HepG2 (cell line): ENCODE data around the gene PGC. TPM values are rescaled to one million over a fixed set of nuclear protein-coding genes. Genes with fewer than 3 reads are reported as not detected.

ENCODE experiments used
- BRCA1 ChIP-seq: sonication (generic); formaldehyde crosslinking; IDR thresholded peaks from 2 replicates; pipeline ENCODE4 v1.4.0; 2020; ENCODE audit warnings: missing genetic modification reagents
- FOXM1 ChIP-seq: sonication (generic); formaldehyde crosslinking; IDR thresholded peaks from 2 replicates; pipeline ENCODE4 v1.5.0; 2020; ENCODE audit warnings: missing genetic modification reagents
- GTF2F1 ChIP-seq: fragments of 150-350 bp; IDR thresholded peaks from 2 replicates; pipeline ENCODE4 v1.6.1; 2014; ENCODE audit warnings: low read length
- HDAC6 ChIP-seq: fragments of 200-600 bp; sonication (generic); IDR thresholded peaks from 2 replicates; pipeline ENCODE4 v1.7.0; 2017; ENCODE audit warnings: mild to moderate bottlenecking, antibody characterized with exemption, low read length, low read depth
- HOXA3 ChIP-seq: sonication (generic); formaldehyde crosslinking; IDR thresholded peaks from 2 replicates; pipeline ENCODE4 v1.5.0; 2020; ENCODE audit warnings: missing genetic modification reagents
- MXD3 ChIP-seq: IDR thresholded peaks from 2 replicates; pipeline ENCODE4 v1.6.1; 2016; ENCODE audit warnings: mild to moderate bottlenecking, missing biosample characterization, missing genetic modification reagents
- NR2C2 ChIP-seq: sonication (generic); formaldehyde crosslinking; IDR thresholded peaks from 2 replicates; pipeline ENCODE4 v1.4.0; 2020; ENCODE audit warnings: missing genetic modification reagents, mild to moderate bottlenecking, moderate library complexity, borderline replicate concordance
- ONECUT2 ChIP-seq: sonication (generic); formaldehyde crosslinking; IDR thresholded peaks from 2 replicates; pipeline ENCODE4 v1.4.0; 2020; ENCODE audit warnings: missing genetic modification reagents
- PCBP1 ChIP-seq: fragments of 200-400 bp; formaldehyde crosslinking; IDR thresholded peaks from 2 replicates; pipeline ENCODE4 v1.6.1; 2017; ENCODE audit warnings: mild to moderate bottlenecking, low read depth, low read length, borderline replicate concordance
- RXRB ChIP-seq: IDR thresholded peaks from 2 replicates; pipeline ENCODE4 v1.6.1; 2016; ENCODE audit warnings: borderline replicate concordance, missing genetic modification reagents, missing compliant biosample characterization
- SIX1 ChIP-seq: sonication (generic); formaldehyde crosslinking; IDR thresholded peaks from 2 replicates; pipeline ENCODE4 v1.4.0; 2020; ENCODE audit warnings: missing genetic modification reagents, borderline replicate concordance
- SP2 ChIP-seq: sonication (generic); formaldehyde crosslinking; IDR thresholded peaks from 2 replicates; pipeline ENCODE4 v1.5.1; 2020; ENCODE audit warnings: mild to moderate bottlenecking, missing genetic modification reagents
- ZFP36L1 ChIP-seq: sonication (generic); formaldehyde crosslinking; IDR thresholded peaks from 2 replicates; pipeline ENCODE4 v1.8.0; 2022; ENCODE audit warnings: mild to moderate bottlenecking, missing genetic modification reagents, moderate library complexity
- ZNF574 ChIP-seq: sonication (generic); formaldehyde crosslinking; IDR thresholded peaks from 2 replicates; pipeline ENCODE4 v1.4.0; 2020; ENCODE audit warnings: missing genetic modification reagents
- ZNF605 ChIP-seq: sonication (generic); formaldehyde crosslinking; IDR thresholded peaks from 2 replicates; pipeline ENCODE4 v1.8.0; 2022; ENCODE audit warnings: mild to moderate bottlenecking, missing genetic modification reagents
- ZNF775 ChIP-seq: sonication (generic); formaldehyde crosslinking; IDR thresholded peaks from 2 replicates; pipeline ENCODE4 v1.4.0; 2020; ENCODE audit warnings: missing genetic modification reagents, mild to moderate bottlenecking, moderate library complexity, borderline replicate concordance
- ZNF816 ChIP-seq: sonication (generic); formaldehyde crosslinking; IDR thresholded peaks from 2 replicates; pipeline ENCODE4 v1.8.0; 2022; ENCODE audit warnings: missing genetic modification reagents, mild to moderate bottlenecking, borderline replicate concordance
- ZNF850 ChIP-seq: sonication (generic); formaldehyde crosslinking; conservative IDR thresholded peaks from 2 replicates; pipeline ENCODE4 v1.9.0; 2021; ENCODE audit warnings: mild to moderate bottlenecking, missing genetic modification reagents
- polyA plus RNA-seq, 8 experiments: library from polyadenylated mRNA; depleted of rRNA in 3 of 8; stranded (reverse) in 7 of 8; unstranded in 1 of 8; fragments of >200 nt; fragmentation: Illumina TruSeq in 4 of 8; extraction: Trizol in 4 of 8; gene quantifications; 2 replicates each; pipeline versions ENCODE4 v1.2.1 to v1.2.3, GENCODE V29; 2011 to 2016; ENCODE audit warnings: low read depth in 4 of 8, missing spikeins in 1 of 8, mixed read lengths in 1 of 8; ENCODE audit not compliant: insufficient read depth in 1 of 8
- total RNA-seq, 5 experiments: library from RNA; depleted of rRNA; stranded (reverse); fragments of >200 nt; fragmentation: Illumina TruSeq; extraction: Trizol; gene quantifications; 2 replicates each; pipeline ENCODE4 v1.2.3, GENCODE V29; 2016; ENCODE audit warnings: low read depth in 1 of 5

The PGC gene
- total and polyA plus RNA-seq, 2 of the 13 experiments (the other 11 are each of a cell fraction or from before 2014, with no cell fraction given), result 426 to 502 TPM

DNA sequence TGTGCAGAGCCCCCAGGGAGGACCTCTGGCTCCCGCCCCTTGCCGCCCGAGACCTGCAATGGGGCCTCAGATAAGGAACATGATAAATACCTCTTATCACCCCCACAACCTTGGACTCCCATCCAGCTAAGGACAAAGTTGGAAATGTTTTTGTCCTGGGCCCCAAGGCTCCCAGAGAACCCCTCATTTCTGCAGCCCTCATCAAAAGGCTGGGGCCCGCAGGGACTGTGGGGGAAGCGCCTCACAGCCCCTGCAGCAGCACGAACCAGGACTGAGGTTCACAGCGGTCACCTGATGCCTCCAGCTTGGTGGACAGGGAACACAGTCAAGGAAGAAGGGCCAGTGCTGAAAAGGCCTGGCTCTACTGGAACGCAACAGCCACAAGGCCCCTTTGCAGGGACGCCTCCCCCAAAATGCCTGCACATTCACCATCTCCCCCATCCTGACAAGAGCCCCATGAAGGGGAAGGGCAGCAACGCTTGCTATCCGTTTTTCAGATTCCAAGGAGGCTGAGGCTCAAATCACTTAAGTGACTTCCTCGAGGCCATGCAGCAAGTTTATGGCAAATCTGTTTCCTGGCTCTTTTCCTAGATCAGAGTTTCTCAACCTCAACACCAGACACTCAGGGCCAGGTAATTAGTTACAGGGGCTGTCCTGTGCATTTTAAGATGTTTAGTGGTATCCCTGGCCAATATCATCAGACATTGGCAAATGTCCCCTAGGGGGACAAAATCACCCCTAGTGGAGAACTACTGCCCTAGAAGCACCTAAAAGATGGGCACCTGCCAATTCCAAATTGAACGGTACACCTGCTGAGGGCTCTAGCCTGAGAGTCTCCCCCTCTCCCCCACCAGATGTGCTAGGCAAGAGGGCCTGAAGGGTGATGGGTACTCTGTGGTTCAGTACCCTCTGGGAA is 22.4 kb downstream of the PGC start (continued):
- TF ChIP-seq MXD3, result no peak
- no peak for TF ChIP-seq ONECUT2 (CRISPR knock-in tag)
- TF ChIP-seq NR2C2 (CRISPR knock-in tag), result peak; percentile 29; the same call in 1 of the 2 replicates
- TF ChIP-seq ZNF775 (CRISPR knock-in tag), result no peak
- TF ChIP-seq ZNF850 (CRISPR knock-in tag), result no peak
- TF ChIP-seq SIX1 (CRISPR knock-in tag), result no peak
- TF ChIP-seq HOXA3, result 0 out of 2 replicates have a peak, but pooled peaks have one; percentile 24
- TF ChIP-seq ZFP36L1 (CRISPR knock-in tag), result no peak
- TF ChIP-seq BRCA1 (CRISPR knock-in tag), result no peak
- 0 out of 2 replicates have a peak, but pooled peaks have one; percentile 28 for TF ChIP-seq ZNF574 (CRISPR knock-in tag)
- TF ChIP-seq HDAC6, result no peak
- no peak for TF ChIP-seq PCBP1
- TF ChIP-seq GTF2F1, result no peak
- TF ChIP-seq RXRB (CRISPR knock-in tag), result no peak
- no peak for TF ChIP-seq SP2
- TF ChIP-seq ZNF605 (CRISPR knock-in tag), result no peak
- TF ChIP-seq FOXM1 (CRISPR knock-in tag), result no peak
- no peak for TF ChIP-seq ZNF816 (CRISPR knock-in tag)
